ENCODE measurements around the gene ADAMTS16.

The ADAMTS16 gene, protein sequence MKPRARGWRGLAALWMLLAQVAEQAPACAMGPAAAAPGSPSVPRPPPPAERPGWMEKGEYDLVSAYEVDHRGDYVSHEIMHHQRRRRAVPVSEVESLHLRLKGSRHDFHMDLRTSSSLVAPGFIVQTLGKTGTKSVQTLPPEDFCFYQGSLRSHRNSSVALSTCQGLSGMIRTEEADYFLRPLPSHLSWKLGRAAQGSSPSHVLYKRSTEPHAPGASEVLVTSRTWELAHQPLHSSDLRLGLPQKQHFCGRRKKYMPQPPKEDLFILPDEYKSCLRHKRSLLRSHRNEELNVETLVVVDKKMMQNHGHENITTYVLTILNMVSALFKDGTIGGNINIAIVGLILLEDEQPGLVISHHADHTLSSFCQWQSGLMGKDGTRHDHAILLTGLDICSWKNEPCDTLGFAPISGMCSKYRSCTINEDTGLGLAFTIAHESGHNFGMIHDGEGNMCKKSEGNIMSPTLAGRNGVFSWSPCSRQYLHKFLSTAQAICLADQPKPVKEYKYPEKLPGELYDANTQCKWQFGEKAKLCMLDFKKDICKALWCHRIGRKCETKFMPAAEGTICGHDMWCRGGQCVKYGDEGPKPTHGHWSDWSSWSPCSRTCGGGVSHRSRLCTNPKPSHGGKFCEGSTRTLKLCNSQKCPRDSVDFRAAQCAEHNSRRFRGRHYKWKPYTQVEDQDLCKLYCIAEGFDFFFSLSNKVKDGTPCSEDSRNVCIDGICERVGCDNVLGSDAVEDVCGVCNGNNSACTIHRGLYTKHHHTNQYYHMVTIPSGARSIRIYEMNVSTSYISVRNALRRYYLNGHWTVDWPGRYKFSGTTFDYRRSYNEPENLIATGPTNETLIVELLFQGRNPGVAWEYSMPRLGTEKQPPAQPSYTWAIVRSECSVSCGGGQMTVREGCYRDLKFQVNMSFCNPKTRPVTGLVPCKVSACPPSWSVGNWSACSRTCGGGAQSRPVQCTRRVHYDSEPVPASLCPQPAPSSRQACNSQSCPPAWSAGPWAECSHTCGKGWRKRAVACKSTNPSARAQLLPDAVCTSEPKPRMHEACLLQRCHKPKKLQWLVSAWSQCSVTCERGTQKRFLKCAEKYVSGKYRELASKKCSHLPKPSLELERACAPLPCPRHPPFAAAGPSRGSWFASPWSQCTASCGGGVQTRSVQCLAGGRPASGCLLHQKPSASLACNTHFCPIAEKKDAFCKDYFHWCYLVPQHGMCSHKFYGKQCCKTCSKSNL

DNA sequence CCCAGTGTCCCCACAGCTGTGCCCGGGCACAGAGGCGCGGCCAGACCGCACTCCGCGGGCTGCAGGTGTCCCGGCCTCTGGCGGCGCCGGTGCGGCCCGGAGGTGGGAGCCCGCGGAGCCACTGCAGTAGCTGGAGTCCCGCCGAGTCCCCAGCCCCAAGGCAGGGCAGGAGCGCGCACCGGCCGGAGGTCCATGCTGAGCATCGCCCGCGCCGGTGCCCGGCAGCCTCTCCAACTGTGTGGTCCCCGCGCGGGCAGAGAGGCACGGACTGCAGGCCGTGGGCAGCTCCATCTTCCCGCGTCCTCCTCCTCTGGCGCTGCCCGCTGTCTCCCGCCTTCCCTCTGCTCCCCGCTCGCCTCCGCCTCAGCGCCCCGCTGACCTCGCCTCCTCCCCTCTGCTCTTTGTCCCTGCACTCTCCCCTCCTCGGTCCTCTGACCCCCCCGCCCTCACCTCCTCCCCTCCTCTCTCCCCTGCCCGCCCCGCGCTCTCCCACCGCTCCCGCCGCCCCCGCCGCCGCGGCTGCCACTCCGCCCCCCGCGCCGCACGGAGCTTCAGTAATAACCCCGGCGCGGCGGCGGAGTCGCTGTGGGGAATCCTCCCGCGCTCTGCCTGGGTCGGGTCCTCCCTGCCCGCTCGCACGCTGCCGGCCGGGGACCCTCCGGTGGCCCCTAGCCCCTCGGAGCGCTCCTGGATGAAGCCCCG is at the start of gene ADAMTS16:
Gene ADAMTS16, plus strand, starts transcription at position 554 of the 702 bp plus-strand sequence. Its CDS starts 138 bp downstream, at position 692.
- TF ChIP-seq, protein P1, sequence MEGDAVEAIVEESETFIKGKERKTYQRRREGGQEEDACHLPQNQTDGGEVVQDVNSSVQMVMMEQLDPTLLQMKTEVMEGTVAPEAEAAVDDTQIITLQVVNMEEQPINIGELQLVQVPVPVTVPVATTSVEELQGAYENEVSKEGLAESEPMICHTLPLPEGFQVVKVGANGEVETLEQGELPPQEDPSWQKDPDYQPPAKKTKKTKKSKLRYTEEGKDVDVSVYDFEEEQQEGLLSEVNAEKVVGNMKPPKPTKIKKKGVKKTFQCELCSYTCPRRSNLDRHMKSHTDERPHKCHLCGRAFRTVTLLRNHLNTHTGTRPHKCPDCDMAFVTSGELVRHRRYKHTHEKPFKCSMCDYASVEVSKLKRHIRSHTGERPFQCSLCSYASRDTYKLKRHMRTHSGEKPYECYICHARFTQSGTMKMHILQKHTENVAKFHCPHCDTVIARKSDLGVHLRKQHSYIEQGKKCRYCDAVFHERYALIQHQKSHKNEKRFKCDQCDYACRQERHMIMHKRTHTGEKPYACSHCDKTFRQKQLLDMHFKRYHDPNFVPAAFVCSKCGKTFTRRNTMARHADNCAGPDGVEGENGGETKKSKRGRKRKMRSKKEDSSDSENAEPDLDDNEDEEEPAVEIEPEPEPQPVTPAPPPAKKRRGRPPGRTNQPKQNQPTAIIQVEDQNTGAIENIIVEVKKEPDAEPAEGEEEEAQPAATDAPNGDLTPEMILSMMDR (IDR thresholded peaks at IDR 0.05; ENCODE audit: low read depth, low read length) = no peak
- H3K4me3 ChIP-seq (ENCODE audit: low read depth, low read length) = no peak within 1 kb of the TSS

DNA sequence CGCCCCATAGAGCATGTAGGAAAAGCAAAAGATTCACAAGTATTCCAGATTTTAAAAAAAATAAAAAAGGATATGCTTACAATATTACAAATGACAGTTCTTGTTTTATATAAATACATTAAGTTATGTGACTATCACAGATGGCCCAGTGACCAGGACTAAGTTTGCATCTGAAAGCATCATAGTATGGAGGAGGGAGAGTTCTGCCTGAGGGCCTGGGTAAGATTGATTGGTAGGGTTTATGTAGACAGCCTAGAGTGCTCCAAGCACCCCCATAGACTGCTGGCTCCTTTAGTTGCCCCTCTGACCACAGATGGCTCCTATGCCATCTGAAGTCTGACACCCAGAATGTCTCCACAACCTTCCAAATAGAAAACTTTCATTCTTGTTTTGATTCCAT is 48.0 kb upstream of the ADAMTS16 start:
- no peak overlapping the region for H3K4me3 ChIP-seq (ENCODE audit: low read depth, low read length)
- TF ChIP-seq, protein P1 (IDR thresholded peaks at IDR 0.05; ENCODE audit: low read depth, low read length) = no peak

DNA sequence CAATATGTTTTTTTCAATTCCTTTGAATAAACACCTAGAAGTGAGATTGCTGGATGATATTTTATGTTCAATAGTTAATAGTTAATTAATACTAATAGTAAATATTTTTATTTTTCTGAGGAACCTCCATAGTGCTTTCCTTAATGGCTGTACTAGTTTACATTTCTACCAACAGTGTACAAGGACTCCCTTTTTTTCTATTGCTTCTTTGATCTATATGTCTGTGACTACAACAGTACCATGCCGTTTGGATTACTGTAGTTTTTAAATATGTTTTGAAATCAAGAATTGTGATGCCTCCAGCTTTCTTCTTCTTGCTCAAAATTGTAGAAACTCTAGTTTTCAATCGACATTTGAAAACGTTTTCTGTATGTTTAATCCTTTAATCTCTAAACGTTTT is 39.5 kb upstream of the ADAMTS16 start:
- H3K4me3 ChIP-seq (ENCODE audit: low read depth, low read length) = no peak overlapping the region
- TF ChIP-seq, protein P1 (IDR thresholded peaks at IDR 0.05; ENCODE audit: low read depth, low read length) = no peak

DNA sequence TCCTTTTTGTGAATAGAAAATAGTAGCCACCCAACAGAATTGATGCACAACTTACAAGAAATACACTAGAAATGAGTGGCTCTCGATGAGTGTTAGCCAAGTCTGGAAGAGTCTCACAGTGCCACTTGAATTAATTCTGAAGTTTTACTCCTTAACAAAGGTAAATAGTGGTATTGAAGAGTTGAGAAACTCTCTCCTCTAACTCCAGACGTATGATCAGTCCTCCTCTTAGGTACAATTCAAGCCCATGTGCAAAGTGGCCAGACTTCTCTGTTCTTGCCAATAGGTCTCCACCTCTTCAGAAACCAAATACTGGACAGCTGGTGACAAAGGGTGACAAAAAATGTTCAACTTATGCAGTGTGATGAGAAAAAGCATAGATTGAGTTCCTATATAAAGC is 38.5 kb upstream of the ADAMTS16 start:
- TF ChIP-seq, protein P1 (IDR thresholded peaks at IDR 0.05; ENCODE audit: low read depth, low read length) = no peak

DNA sequence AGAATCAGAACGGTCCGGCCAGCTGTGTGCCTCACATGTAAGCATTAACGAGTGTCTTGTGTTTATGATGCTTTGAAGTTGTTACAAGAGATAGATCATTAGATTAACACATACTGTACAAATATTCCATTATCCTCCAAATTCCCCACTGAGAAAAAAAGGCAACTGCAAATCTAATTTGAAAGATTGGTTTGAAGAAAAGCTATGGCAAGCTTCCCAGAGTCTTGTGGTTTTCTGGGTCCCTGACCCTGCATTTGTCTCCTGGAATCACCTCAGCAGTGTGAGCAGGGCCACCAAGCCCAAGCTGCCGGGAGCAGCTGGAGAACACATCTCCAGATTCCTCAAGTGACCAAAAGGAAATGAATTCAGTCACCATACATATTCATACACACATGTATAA is 36.9 kb upstream of the ADAMTS16 start:
- TF ChIP-seq, protein P1 (IDR thresholded peaks at IDR 0.05; ENCODE audit: low read depth, low read length) = no peak

More for the DNA sequence above, 38.5 kb upstream of the ADAMTS16 start:
- no peak overlapping the region for H3K4me3 ChIP-seq (ENCODE audit: low read depth, low read length)

DNA sequence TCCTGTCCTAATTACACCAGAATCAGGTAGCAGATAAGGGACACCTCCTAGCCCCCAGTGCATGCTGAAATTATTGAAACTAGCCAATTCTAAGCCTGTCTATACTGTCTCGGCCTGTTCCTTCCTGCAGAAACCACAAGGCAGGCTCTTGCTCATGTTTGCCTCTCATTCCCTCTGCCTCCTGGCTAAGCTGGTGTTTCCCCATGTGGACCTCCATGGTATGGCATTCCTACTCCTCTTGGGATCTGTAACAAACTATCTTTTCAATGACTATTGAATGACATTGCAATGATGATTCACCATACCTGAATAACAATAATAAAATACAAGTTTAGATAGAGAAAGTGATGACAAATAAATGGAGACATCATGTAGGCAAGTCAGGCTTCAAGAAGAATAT is 35.6 kb upstream of the ADAMTS16 start:
- TF ChIP-seq, protein P1 (IDR thresholded peaks at IDR 0.05; ENCODE audit: low read depth, low read length) = no peak
- H3K4me3 ChIP-seq (ENCODE audit: low read depth, low read length) = no peak overlapping the region

More for the DNA sequence above, 36.9 kb upstream of the ADAMTS16 start:
- H3K4me3 ChIP-seq (ENCODE audit: low read depth, low read length) = no peak overlapping the region

Measured in WI38 (cell line).